WI38 (cell line): ENCODE measurements around the gene APBA2.

Source experiments
- H3K4me3 ChIP-seq: 2 replicates; pipeline ENCODE4 v1.5.1; 2011; ENCODE audit warnings: low read depth, mild to moderate bottlenecking, control low read depth, low read length
- TF ChIP-seq, protein P1 (sequence below): IDR thresholded peaks from 2 replicates; pipeline ENCODE4 v1.5.1; 2012; ENCODE audit warnings: low read depth, mild to moderate bottlenecking, control low read depth, low read length

APBA2 gene

GRCh38 chr15:28992336-28992864, 106.6 kb downstream of the APBA2 start:
- H3K4me3 ChIP-seq = no peak overlapping the region
- TF ChIP-seq, protein P1, sequence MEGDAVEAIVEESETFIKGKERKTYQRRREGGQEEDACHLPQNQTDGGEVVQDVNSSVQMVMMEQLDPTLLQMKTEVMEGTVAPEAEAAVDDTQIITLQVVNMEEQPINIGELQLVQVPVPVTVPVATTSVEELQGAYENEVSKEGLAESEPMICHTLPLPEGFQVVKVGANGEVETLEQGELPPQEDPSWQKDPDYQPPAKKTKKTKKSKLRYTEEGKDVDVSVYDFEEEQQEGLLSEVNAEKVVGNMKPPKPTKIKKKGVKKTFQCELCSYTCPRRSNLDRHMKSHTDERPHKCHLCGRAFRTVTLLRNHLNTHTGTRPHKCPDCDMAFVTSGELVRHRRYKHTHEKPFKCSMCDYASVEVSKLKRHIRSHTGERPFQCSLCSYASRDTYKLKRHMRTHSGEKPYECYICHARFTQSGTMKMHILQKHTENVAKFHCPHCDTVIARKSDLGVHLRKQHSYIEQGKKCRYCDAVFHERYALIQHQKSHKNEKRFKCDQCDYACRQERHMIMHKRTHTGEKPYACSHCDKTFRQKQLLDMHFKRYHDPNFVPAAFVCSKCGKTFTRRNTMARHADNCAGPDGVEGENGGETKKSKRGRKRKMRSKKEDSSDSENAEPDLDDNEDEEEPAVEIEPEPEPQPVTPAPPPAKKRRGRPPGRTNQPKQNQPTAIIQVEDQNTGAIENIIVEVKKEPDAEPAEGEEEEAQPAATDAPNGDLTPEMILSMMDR = no peak

- no peak overlapping the region for H3K4me3 ChIP-seq
- TF ChIP-seq, protein P1 = no peak
Observed at GRCh38 chr15:28993051-28993719, 107.4 kb downstream of the APBA2 start.

- H3K4me3 ChIP-seq = no peak overlapping the region
- TF ChIP-seq, protein P1 = no peak
Observed at GRCh38 chr15:28993720-28994053, 107.9 kb downstream of the APBA2 start.

GRCh38 chr15:28994142-28994830, 108.5 kb downstream of the APBA2 start:
- H3K4me3 ChIP-seq = no peak overlapping the region
- TF ChIP-seq, protein P1 = no peak

- H3K4me3 ChIP-seq = no peak overlapping the region
- TF ChIP-seq, protein P1 = no peak
Observed at GRCh38 chr15:28994831-28995596, 109.2 kb downstream of the APBA2 start.

DNA sequence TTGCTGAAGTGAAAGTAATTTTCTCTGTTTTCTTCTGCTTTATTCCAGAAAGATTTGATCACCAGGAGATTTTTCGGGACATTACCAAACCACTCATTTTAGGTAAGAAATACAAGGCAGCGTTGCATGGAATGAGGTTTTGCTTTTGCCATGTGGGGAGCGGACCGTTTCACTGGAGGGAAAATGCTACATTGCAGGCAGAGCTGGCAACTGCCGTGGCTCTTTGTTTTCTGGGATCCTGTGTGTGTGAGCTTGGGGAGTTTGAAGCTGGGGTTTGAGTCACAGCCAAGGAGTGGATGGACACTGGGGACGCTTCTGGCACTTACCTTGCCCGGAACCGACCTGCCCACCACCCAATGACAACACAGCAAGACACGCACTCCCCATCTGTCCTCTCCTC, 109.9 kb downstream of the APBA2 start:
- H3K4me3 ChIP-seq = no peak overlapping the region
- TF ChIP-seq, protein P1 = no peak
